RWPE1 (cell line): ENCODE measurements around the gene FNBP1L.

Source experiments
- CTCF ChIA-PET: fragments of 350-600 bp; sonication (Branson Sonifier 250); formaldehyde crosslinking; extraction: SDS; loops from one replicate; lab custom pipeline; 2021; lab: Yijun Ruan, JAX
- POLR2A ChIA-PET: fragments of 400-600 bp; formaldehyde crosslinking; extraction: SDS; loops from one replicate; lab custom pipeline; 2020; ENCODE audit warnings: antibody characterized with exemption; ENCODE audit not compliant: low non-redundant PET; lab: Yijun Ruan, JAX
- DNase-seq: peaks from one replicate; pipeline ENCODE4 v3.0.0; 2012; ENCODE audit warnings: low spot score
- H3K27ac ChIP-seq: fragments of 450-650 bp; 2 replicates; pipeline ENCODE4 v1.5.1; 2017
- TF ChIP-seq, protein P1 (sequence below): fragments of 450-650 bp; conservative IDR thresholded peaks from 2 replicates; pipeline ENCODE4 v1.5.1; 2017; ENCODE audit warnings: low read depth, mild to moderate bottlenecking

Gene FNBP1L

DNA sequence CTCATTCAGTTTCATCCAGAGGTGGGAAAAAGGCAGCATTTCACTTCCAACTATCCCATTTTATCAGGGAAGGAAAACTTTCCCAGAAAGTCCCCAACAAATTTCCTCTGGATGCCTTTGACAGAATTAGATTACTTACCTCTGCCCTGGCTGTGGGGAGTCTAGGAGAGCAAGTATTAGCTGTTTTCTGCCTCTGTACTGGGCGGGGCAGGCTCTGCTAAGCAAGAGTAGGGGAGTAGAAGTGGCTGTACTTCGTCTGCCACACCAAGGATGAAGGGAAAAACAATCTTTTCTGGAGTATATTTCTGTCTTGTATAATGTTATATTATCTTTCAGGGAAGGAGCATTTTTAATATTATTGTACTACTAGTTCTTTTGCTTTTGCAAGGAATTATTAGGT, 78.5 kb downstream of the FNBP1L start:
- ChIA-PET CTCF (no interaction called here), POLR2A (no interaction called here)
- no peak overlapping the region for H3K27ac ChIP-seq
- TF ChIP-seq, protein P1, sequence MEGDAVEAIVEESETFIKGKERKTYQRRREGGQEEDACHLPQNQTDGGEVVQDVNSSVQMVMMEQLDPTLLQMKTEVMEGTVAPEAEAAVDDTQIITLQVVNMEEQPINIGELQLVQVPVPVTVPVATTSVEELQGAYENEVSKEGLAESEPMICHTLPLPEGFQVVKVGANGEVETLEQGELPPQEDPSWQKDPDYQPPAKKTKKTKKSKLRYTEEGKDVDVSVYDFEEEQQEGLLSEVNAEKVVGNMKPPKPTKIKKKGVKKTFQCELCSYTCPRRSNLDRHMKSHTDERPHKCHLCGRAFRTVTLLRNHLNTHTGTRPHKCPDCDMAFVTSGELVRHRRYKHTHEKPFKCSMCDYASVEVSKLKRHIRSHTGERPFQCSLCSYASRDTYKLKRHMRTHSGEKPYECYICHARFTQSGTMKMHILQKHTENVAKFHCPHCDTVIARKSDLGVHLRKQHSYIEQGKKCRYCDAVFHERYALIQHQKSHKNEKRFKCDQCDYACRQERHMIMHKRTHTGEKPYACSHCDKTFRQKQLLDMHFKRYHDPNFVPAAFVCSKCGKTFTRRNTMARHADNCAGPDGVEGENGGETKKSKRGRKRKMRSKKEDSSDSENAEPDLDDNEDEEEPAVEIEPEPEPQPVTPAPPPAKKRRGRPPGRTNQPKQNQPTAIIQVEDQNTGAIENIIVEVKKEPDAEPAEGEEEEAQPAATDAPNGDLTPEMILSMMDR = no peak
- DNase-seq = no peak

DNA sequence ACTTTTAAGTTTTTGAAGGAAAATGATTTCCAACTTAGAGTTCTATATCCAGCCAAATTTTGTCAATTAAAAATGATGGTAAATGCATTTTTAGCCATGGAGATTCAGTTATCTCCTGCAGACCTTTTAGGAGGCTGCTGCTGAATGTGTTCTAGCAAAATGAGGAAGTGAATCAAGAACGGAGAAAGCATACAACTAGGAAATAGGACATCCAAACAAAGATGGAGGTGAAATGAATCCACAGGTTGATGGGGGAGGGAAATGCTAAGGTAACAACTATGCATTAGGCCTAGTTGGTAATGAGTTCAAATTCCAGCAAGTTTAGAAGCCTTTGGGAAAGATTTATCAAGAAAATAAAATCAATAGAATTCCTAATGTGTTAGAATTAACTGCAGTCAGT, 80.5 kb downstream of the FNBP1L start:
- TF ChIP-seq, protein P1 = no peak
- DNase-seq = no peak
- ChIA-PET POLR2A (no interaction called here), CTCF (no interaction called here)
- H3K27ac ChIP-seq = no peak overlapping the region

DNA sequence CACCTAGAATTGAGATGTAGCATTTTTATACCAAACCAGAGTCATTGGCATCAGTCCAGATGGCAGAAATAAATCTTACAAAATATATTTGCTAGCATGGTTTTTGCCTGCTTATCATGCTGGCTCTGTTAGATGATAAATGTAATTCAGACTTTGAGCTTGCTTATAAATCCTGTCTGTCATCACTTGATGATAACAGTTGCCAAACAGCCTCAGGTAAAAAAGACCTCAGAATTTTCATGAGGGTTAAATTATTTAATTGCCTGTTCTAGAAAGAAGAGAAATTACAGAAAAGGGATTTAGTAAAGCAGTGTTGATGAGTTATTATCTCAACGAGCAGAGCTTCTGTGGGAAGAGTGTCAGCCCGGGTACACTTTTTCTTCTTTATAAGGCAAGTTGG, 83.3 kb downstream of the FNBP1L start:
- no peak for DNase-seq
- TF ChIP-seq, protein P1 = no peak
- ChIA-PET POLR2A (no interaction called here), CTCF (interaction anchor here (0.7 kb wide), 1 partner anchor 399 kb away, joined by 3 read pairs; no protein-coding TSS in a partner anchor)
- H3K27ac ChIP-seq = no peak overlapping the region

DNA sequence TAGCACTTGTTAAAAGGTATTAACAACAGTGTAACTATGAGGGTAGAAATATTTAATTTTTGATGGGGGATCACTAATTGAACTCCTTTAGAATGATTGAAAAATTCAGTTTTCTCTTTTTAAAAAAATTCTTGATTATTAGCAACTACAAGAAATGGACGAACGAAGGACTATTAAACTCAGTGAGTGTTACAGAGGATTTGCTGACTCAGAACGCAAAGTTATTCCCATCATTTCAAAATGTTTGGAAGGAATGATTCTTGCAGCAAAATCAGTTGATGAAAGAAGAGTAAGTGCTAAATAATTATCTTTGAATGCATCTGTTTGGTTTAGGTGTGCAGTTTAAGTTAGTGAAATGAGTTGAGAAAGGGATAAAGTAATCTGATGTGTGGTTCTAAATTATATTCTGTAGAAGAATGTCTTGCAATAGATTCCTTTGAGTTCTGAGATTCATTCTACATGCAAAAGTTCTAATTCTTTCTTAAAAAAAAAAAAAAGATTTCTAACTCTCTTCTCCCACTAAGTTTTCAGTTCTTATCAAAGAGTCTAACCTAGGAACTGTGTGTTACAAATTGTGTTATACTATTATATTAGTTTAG, 85.0 kb downstream of the FNBP1L start:
- no peak overlapping the region for H3K27ac ChIP-seq
- TF ChIP-seq, protein P1 = no peak
- ChIA-PET CTCF (interaction anchor here (0.6 kb wide), 1 partner anchor 24 kb away, joined by 6 read pairs; no protein-coding TSS in a partner anchor), POLR2A (no interaction called here)
- DNase-seq = no peak

DNA sequence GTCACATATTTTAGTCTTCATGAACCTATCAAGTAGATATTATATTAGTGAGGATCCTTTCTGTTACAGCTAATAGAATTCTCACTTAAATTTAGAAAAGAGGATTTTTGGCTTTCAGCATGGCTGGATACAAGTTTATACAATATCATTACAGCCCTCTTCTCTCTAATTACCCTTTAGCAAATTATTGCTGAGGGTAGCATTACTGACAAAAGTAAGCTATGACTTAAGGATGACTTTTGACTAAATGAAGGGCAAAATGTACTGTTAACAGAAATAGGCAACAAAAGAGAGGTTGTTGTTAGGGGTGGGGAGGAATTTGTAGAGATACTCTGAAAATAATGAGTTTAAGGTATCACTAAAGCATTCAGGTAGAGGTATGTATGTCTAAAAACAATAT, 85.8 kb downstream of the FNBP1L start:
- POLR2A ChIA-PET = no interaction called here
- TF ChIP-seq, protein P1 = no peak
- no peak overlapping the region for H3K27ac ChIP-seq
- CTCF ChIA-PET = no interaction called here
- DNase-seq = no peak

DNA sequence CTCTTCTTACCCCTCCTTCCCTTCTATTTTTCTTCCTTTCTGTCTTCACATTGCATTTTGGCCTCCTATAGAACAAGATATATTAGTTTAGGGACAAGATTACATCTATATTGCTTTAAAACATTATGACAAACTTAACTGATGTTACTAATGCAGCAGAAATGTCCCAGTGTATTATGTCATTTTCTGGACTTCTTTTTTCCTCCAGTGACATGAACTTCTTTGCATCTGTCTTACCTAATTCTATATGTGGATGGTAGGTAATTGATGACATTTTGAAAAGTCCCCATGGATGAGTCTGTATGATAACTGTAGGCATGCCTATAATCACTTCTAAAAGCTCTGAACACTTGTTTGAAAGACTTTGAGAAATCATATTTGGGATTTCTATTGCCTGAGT, 89.5 kb downstream of the FNBP1L start:
- TF ChIP-seq, protein P1 = no peak
- ChIA-PET POLR2A (no interaction called here), CTCF (interaction anchor here (0.6 kb wide), 1 partner anchor 19 kb away, joined by 4 read pairs; no protein-coding TSS in a partner anchor)
- DNase-seq = no peak
- H3K27ac ChIP-seq = no peak overlapping the region
